DOHH2 (cell line): ENCODE results near the gene KIF25.

Experiments used
- H3F3A ChIP-seq: fragments of 200-600 bp; sonication (generic), shearing (Covaris generic); 2 replicates; pipeline ENCODE4 v1.6.0; 2016; ENCODE audit warnings: antibody characterized with exemption, mild to moderate bottlenecking; ENCODE audit not compliant: control insufficient read depth, insufficient read depth
- H3K27ac ChIP-seq: fragments of 200-600 bp; sonication (generic); 2 replicates; pipeline ENCODE4 v1.5.1; 2014; ENCODE audit warnings: low read depth, mild to moderate bottlenecking, low read length, moderate library complexity
- H3K27me3 ChIP-seq: fragments of 200-600 bp; sonication (generic); 2 replicates; pipeline ENCODE4 v1.6.1; 2014; ENCODE audit warnings: mild to moderate bottlenecking, low read length, mixed read lengths; ENCODE audit not compliant: control insufficient read depth
- H3K36me3 ChIP-seq: fragments of 200-600 bp; sonication (generic); 2 replicates; pipeline ENCODE4 v1.6.1; 2014; ENCODE audit warnings: mild to moderate bottlenecking, low read length, moderate library complexity, mixed read lengths; ENCODE audit not compliant: control insufficient read depth
- H3K4me1 ChIP-seq: fragments of 200-600 bp; sonication (generic); 2 replicates; pipeline ENCODE4 v1.6.1; 2014; ENCODE audit warnings: mild to moderate bottlenecking, low read length, mixed read lengths; ENCODE audit not compliant: control insufficient read depth
- H3K4me2 ChIP-seq: fragments of 200-600 bp; sonication (generic); 2 replicates; pipeline ENCODE4 v1.6.0; 2014; ENCODE audit warnings: mild to moderate bottlenecking, low read length, moderate library complexity
- H3K4me3 ChIP-seq: fragments of 200-600 bp; sonication (generic); 2 replicates; pipeline ENCODE4 v1.5.1; 2014; ENCODE audit warnings: mild to moderate bottlenecking, low read length, mixed read lengths
- H3K79me2 ChIP-seq: fragments of 200-600 bp; sonication (generic); 2 replicates; pipeline ENCODE4 v1.6.1; 2014; ENCODE audit warnings: mild to moderate bottlenecking, low read length, mixed read lengths; ENCODE audit not compliant: control insufficient read depth
- H3K9me2 ChIP-seq: fragments of 200-600 bp; sonication (generic); replicated peaks from 2 replicates; pipeline ENCODE4 v1.6.1; 2014; ENCODE audit warnings: mild to moderate bottlenecking, low read length, mixed read lengths; ENCODE audit not compliant: control insufficient read depth
- H3K9me3 ChIP-seq: fragments of 200-600 bp; sonication (generic); 2 replicates; pipeline ENCODE4 v1.6.1; 2014; ENCODE audit warnings: antibody characterized with exemption, low read length, mixed read lengths; ENCODE audit not compliant: control insufficient read depth, insufficient read depth
- H4K20me1 ChIP-seq: fragments of 200-600 bp; sonication (generic); 2 replicates; pipeline ENCODE4 v1.6.0; 2014; ENCODE audit warnings: low read depth, mild to moderate bottlenecking, antibody characterized with exemption, low read length, moderate library complexity; ENCODE audit not compliant: control insufficient read depth, insufficient read depth
- CTCF ChIP-seq: fragments of 200-600 bp; sonication (generic); IDR thresholded peaks from one replicate; pipeline ENCODE4 v1.5.1; 2014; ENCODE audit warnings: antibody characterized with exemption, mild to moderate bottlenecking, low read depth, low read length; ENCODE audit not compliant: poor library complexity, severe bottlenecking
- EZH2phosphoT487 ChIP-seq: fragments of 200-600 bp; sonication (generic); IDR thresholded peaks from 2 replicates; pipeline ENCODE4 v1.6.1; 2017; ENCODE audit warnings: borderline replicate concordance, mild to moderate bottlenecking, antibody characterized with exemption, low read length, moderate library complexity, mixed read lengths

KIF25 gene

GRCh38 chr6:168015009-168015408, 17.5 kb downstream of the KIF25 start:
- H3K4me1 ChIP-seq = no peaks in the 10 kb centered on the region
- H3K4me3 ChIP-seq = no peak overlapping the region
- H3K4me2 ChIP-seq = no peak overlapping the region
- no peaks in the 10 kb centered on the region for H3F3A ChIP-seq
- no peaks in the 10 kb centered on the region for H3K9me2 ChIP-seq
- H3K27ac ChIP-seq = no peak overlapping the region
- no peaks in the 10 kb centered on the region for H3K79me2 ChIP-seq
- H3K36me3 ChIP-seq = no peaks in the 10 kb centered on the region
- H3K27me3 ChIP-seq = no peaks in the 10 kb centered on the region
- no peaks in the 10 kb centered on the region for H4K20me1 ChIP-seq
- TF ChIP-seq EZH2phosphoT487 = no peak
- TF ChIP-seq CTCF = no peak
- H3K9me3 ChIP-seq = peaks cover 16% of the 10 kb centered on the region; the same call in 1 of the 2 replicates

GRCh38 chr6:168015482-168016175, 18.2 kb downstream of the KIF25 start:
- no peaks in the 10 kb centered on the region for H3K9me2 ChIP-seq
- no peaks in the 10 kb centered on the region for H3K27me3 ChIP-seq
- H3F3A ChIP-seq = no peaks in the 10 kb centered on the region
- TF ChIP-seq CTCF (no peak), EZH2phosphoT487 (no peak)
- H3K27ac ChIP-seq = no peak overlapping the region
- peaks cover 16% of the 10 kb centered on the region; the same call in 1 of the 2 replicates for H3K9me3 ChIP-seq
- no peaks in the 10 kb centered on the region for H4K20me1 ChIP-seq
- H3K36me3 ChIP-seq = no peaks in the 10 kb centered on the region
- no peaks in the 10 kb centered on the region for H3K79me2 ChIP-seq
- H3K4me2 ChIP-seq = no peak overlapping the region
- no peaks in the 10 kb centered on the region for H3K4me1 ChIP-seq
- H3K4me3 ChIP-seq = no peak overlapping the region

DNA sequence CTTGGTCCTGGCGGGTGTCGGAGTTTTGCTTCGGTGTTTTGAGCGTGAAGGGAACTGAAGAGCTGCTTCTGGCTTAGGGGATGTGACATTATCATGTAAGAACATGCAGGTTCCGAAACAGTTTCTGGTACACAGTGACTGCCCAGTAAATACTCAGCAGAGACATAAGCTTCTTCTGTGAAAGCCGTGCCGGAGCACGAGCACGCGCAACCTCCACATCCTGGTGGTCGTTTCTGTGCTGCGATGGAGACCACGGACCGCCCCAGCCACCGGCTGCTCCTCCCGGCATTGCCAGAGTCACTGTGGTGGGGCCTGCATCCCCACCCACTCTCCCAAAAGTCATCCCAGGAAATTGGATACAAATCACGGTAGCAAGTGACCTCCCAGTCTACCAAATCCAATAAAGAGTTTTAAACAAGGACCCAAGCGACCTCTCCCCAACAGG, 18.7 kb downstream of the KIF25 start:
- Histone ChIP-seq H3F3A (no peaks in the 10 kb centered on the region), H3K9me2 (no peaks in the 10 kb centered on the region), H3K4me3 (no peak overlapping the region), H3K4me1 (no peaks in the 10 kb centered on the region), H3K27me3 (no peaks in the 10 kb centered on the region), H3K36me3 (no peaks in the 10 kb centered on the region), H3K79me2 (no peaks in the 10 kb centered on the region), H3K4me2 (no peak overlapping the region), H4K20me1 (no peaks in the 10 kb centered on the region), H3K9me3 (peaks cover 16% of the 10 kb centered on the region; the same call in 1 of the 2 replicates), H3K27ac (no peak overlapping the region)
- TF ChIP-seq CTCF = no peak
- no peak for TF ChIP-seq EZH2phosphoT487
